HG03097 (cell line): ENCODE results near the gene SCPEP1.

ENCODE experiments used
- ATAC-seq: cut with Tn5 transposase; IDR thresholded peaks from one replicate; pipeline ENCODE4 v1.9.1; 2021; ENCODE audit not compliant: unreplicated experiment, low FRiP score

Gene SCPEP1

DNA sequence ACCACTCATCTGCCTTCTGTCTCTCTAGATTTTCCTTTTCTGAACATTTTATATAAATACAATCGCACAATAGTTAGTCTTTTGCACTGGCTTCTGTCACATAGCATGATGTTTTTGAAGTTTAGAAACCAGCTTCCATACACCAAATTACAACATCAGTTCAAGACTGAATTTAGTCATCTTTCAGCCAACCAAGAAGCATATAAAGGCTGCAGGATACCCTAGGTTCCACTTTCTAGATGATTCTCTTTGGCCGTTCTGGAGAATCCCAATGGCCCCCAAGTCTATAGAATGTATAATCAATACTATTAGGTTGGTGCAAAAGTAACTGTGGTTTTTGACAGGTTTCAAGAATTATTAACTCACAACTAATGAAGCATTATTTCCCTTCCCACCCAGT is 19.4 kb downstream of the SCPEP1 start:
- ATAC-seq, result no peak

DNA sequence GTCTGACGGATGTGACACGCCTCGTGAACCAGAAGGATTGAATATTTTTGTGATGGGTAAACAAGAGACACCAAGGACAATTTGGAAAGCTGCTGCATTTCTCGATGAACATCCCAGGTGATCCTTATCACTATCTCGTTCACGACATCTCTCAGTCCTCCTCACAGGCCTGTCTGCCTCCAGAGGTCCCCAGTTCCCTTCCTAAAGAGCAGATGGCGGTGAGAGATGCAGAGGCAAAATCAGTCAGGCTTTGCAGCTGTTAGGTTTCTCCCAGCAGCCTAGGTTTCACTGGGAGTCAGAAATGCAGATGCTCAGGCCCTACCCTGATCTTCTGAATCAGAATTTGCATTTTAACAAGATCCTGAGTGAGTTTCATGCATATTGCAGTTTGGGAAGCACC is 23.6 kb downstream of the SCPEP1 start:
- ATAC-seq, result no peak

DNA sequence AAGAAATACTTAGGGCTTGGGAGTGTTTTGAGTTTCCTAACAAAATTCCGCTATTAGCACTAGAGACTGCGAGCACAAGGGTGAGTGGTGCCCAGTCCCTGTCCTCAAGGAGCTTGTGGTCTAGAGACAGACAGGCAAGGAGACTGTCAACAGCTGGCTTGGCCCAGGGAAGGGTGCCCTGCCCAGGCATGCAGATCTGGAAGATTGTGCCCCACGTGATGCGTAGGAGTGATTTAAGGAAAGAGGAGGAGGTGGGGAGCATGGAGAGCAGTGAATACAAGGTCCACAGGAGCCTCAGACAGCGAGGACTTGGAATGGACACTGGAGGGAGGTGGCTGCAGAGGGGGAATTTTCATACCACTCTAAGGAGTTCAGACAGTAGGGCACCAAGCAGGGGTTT is 25.0 kb downstream of the SCPEP1 start:
- ATAC-seq, result no peak

DNA sequence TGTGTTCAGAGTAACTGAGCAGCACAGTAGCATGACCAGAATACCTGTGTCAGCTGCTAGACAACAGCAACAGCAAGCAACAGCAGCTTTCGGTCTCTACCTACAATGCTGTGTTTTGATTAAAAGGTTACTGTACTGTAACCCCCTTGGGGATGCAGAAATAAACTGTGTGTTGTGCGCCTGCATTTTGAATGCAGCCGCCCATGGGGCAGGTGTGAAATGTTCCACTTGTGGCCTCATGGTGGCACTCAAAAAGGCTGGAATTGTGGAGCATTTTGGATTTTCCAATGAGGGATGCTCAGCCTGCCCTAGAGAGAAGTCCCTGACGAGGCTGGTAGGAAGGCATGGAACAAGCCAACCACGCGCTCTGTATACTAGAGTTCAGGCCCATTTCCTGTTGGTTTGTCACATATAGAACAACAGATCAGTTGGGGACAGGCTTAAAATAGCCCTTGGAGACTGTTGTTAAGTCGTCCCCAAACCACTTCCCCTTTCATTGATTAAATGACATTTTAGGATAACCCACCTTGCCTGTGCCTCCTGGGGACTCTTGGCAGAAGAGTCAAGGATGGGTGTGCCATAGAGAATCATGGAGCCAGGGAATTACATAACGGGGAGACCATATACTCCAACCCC is 27.1 kb downstream of the SCPEP1 start:
- ATAC-seq, result peak; percentile 81

DNA sequence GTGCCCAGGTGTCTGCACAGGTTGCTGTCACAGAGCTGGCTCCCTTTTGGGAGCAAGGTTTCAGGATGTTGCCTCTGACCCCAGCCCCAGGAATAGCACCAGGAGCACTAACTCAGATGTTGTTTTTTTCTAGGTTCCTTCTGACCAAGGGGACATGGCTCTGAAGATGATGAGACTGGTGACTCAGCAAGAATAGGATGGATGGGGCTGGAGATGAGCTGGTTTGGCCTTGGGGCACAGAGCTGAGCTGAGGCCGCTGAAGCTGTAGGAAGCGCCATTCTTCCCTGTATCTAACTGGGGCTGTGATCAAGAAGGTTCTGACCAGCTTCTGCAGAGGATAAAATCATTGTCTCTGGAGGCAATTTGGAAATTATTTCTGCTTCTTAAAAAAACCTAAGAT is 28.1 kb downstream of the SCPEP1 start:
- ATAC-seq, result no peak

DNA sequence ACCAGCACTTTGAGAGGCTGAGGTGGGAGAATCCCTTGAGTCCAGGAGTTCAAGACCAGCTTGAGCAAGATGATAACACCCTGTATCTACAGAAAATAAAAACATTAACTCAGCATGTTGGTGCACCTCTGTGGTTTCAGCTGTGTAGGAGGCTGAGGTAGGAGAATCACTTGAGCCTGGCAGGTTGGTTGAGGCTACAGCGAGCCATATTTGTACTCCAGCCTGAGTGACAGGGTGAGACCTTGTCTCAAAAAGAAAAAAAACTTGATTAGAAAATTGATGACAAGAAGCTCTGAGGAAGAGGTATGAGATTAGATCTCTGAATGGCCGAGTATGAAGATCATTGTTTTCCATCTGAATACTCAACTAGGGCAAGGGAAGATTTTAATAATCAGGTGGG is 31.0 kb downstream of the SCPEP1 start:
- ATAC-seq, result no peak

DNA sequence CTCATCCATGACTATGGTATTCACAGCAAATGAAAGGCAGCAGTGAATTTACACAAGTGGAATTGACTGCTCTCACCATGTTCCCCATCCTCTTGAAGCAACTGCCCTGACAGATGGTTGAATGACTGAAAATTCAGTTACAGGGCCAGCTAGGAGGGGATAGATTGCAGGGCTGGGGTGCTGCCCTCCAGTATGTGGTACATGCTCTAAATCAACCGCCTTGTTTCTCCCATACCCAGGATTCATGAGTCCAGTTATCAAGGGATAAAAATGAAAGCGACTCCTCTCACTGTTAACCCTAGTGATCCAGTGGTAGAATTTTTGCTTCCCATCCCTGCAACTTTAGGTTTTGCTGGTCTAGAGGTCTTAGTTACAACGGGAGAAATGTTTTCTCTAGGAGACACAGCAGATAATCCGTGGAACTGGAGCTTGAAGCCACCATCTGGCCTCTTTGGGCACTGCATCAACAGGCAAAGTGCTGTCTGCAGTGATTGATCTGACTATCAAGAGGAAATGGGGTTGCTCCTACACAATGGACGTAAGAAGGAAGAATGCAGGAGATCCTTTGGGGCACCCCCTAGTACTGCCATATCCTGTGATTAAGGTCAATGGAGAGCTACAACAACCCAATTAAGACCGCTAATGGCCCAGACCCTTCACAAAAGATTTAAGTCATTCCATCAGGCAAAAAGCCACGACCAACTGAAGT is 32.0 kb downstream of the SCPEP1 start:
- ATAC-seq, result no peak

DNA sequence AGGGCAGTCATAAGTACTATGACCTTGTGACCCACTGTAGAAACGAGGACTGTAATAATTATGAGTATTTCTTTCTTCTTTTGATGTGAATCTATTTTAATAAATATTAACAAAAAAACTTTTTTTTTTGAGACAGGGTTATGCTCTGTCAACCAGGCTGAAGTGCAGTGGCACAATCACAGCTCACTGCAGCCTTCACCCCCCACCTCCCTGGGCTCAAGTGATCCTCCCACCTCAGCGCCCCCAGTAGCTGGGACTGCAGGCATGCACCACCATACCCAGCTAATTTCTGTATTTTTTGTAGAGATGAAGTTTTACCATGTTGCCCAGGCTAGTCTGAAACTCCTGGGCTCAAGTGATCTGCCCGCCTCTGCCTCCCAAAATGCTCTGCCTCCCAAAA is 32.6 kb downstream of the SCPEP1 start:
- ATAC-seq, result no peak

DNA sequence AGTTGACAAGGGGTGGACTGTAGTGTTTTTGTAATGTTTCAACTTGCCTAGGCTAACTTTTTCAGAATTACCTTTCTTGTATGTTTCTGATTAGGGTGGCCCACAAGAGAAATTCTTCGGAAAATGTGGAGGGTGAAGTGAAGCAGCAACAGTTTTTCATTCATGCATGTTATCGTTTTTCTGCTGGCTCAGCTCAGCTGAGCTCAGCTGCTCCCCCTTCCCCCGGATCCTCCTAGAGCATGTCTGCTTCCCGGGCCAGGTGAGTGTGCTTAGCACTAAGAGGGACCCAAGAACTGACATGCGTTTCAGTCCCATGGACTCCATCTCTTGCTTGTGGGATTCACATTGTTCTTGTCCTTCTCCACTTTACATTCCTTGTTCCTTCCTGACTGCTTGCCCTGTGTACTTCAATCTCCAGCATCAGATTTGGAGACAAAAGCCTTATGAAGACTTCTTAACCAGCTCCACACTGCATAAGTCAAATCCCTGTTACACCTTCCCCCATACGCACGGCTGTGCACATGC is 33.6 kb downstream of the SCPEP1 start:
- no peak for ATAC-seq

DNA sequence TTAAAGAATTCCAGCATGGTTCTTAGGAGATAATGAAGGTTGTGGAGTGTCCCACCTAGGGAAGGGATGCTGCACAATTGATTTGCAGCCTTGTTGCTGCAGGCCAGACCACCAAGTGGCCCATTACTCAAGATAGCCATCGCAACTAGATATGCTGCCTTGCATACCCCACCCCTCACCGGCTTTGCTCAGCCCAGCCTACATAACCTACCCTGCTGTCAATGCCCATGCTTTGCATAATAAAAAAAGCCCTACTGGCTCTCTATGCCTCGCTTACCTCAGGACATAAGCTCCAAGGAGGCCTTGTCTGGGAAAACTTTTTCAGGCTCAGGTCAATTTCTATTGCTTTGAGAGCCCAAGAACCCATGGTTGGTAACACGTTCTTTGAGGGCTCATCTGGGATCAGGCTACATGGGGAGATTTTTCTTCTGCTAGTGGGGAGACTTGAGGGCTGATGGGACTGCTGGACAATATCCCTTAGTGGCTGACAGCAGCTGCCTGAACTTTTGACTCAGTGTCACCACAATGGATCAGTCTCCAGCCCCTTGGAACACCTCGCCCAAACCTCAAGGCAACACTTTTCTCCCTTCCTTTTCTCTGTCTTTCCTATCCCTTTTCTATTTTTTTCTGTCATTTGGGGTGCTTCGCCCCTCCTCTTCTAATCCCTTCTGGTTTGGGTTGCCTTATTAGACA is 38.3 kb downstream of the SCPEP1 start:
- no peak for ATAC-seq

DNA sequence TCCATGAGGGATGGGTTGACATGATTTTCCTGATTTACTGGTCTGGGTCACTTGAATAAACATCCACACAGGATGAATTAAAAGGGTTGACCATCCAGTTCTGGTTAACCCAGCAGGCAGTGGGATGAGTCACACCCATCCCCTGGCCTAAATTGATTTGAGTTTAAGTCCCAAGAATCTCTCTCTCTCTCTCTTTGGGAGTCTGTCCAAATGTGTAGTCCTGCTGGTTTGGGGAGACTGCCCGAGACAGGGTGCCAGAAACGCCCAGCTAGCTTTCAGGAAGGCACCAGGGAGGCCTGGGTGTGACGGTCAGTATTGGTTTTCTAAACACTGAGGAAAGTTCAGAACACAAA is 38.8 kb downstream of the SCPEP1 start:
- no peak for ATAC-seq

DNA sequence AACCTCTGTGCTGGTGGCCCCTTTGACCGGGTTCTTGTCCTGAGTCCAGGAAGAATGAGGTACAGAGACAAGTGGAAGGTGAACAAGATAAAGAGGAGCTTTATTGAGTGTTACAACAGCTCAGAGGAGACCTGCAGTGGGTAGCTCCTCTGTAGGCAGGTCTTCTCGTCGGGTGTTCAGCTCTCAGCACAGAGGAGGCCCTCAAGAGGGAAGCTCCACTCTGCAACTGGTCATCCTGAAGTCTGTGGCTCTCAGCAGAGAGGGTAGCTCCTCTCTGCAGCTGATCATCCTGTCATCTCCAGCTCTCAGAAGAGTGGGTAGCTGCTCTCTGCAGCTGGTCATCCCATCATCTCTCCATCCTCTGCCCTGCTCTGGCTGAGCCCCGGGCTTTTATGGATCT is 39.7 kb downstream of the SCPEP1 start:
- ATAC-seq, result no peak

DNA sequence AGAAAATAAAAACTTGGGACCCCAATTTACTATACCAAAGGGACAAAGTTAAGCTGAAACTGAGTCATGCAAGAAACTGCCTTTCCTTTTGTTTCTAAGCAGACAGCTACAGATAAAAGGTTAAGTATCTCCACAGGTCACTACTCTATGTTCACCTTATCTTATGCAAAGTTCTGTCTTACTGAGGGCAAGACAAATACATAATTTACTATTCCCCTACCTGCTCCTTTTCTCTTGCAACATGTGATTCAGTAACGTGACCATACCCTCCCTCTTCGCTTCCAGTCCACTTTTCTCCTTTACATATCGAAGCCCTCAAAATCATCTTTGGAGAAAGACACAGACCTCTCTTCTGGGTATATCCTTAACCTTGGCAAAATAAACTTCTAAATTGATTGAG is 42.3 kb downstream of the SCPEP1 start:
- no peak for ATAC-seq

DNA sequence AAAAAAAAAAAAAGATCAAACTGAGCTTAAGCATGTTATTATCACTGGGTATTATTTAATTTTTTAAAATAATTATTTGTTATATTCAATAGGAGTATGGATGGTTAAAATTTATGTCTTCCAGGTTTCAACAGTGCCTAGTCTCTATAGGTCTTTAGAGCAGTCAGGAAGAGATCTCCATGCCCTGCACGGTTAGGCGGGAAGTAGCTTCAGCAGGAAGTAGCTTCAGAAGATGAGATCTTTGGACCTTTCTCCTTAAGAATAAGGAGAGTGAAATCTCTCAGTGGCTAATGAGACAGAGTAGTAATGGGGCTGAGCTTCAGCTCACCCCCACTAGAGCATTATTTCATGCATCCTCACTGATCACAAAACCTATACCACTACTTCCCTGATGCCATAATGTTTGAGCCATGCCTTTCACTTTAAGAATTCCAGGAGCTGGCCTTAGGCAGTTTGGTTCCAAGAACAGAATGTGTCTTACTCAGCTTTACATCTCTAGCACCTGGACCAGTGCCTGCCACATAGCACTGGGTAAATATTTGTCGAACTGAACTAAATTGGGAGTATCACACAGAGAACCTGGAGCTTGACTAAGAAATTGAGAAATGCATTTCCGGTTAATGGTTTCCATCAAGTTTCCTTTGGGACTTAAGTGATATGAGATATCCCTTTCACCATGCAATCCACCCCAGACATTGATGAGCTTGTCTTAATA is 43.5 kb downstream of the SCPEP1 start:
- ATAC-seq, result no peak

DNA sequence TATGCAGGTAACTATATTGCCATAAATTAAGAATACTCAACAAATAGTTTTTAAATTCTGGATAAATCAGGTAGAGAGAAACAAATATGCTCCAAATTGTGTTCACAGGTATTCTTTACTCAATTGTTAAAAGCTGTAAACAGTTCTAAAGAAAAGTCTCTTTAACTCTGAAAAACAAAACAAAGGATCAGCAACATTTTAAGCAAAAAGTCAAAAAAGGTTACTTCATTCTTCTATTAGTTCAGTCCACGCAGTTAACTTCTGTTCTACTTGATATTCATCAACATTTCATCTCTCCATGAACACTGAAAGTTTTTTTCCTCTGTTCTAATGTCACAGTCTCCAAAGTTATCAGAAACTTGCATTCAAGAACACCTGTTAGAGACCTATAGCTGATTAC is 47.9 kb downstream of the SCPEP1 start:
- no peak for ATAC-seq

DNA sequence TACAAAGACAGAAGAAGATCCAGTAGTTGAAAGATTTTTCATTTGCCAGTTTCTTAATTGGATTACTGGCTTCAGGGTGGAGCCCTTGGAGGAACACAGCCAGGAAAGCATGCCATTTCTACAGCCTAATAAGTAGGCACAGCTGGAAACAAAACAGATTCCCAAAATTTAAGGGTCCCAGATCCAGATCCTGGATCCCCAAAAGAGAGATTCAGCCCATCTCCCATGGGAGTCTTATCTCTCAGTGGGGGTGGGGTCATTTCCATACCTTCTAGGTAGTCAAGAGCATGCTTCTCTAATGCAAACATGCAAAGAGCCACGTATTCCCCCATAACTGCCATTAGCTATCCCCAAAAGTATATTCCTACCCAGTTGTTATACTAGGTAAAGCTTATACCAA is 49.9 kb downstream of the SCPEP1 start:
- no peak for ATAC-seq

DNA sequence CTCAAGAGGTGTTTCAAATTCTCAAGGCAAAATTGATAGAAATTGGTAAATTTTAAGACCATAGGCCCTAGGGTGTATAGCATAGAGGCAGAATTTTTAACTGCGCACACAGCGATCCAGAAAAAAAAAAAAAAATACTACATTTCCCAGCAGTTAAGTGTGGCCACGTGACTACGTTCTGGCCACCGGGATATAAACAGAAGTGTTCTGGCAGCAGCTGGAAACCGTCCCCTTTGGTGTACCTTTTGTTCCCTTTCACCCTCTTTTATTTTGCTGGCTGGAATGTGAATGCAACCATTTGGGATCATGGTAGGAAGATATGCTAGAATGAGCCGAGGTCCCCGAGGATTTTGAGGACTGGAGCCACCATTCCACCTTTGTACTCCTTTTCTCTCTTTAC is 54.4 kb downstream of the SCPEP1 start:
- ATAC-seq, result no peak

DNA sequence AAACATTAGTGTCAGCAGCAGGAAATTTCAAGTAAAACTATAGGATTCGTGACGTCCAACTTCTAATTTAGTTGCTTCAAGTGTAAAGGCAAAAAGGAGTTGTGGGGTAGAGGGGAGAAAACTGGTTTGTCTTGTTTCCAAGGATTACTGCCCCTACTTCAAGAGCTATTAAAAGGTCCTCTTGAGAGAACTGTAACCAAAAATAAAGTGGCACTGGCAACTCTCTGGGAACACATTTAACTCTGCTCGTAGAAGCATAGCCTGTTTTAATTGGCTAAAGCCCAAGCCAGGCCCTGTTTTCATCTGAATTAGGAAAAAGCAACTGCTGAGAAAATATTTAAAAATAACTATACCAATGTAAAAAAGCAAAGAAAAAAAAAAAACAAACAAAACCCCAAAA is 55.4 kb downstream of the SCPEP1 start:
- no peak for ATAC-seq

DNA sequence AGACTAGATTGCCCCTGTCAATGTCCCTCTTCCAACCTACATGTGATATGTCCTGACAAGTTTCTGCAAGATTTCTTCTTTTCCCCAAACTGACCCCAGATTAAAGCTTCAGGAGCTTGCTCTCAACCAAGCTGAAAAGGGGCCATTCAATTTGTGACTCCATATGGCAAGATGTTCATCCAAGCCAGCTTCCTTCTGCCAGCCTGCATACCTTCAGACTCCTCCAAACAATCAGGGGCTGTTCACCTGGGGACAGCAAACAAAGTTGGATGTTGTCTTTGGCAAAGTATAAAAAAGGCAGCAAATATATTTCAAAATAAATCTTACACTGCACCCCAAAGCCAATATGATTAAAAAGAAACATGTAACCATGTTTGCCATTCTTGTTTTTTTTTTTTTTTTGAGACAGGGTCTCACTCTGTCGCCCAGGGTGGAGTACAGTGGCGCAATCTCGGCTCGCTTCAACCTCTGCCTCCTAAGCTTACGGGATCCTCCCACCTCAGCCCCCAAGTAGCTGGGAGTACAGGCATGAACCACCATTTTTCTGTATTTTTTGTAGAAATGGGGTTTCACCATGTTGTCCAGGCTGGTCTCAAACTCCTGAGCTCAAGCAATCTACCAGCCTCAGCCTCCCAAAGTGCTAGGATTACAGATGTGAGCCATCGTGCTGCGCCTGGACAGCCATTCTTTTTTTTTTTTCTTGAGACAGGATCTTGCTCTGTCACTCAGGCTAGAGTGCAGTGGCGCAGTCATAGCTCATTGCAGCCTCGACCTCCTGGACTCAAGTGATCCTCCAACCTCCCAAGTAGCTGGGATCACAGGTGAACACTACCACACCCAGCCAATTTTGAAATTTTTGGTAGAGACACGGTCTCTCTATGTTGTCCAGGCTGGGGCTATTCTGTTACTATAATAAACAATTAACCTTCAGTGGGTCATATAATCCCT is 57.1 kb downstream of the SCPEP1 start:
- no peak for ATAC-seq

DNA sequence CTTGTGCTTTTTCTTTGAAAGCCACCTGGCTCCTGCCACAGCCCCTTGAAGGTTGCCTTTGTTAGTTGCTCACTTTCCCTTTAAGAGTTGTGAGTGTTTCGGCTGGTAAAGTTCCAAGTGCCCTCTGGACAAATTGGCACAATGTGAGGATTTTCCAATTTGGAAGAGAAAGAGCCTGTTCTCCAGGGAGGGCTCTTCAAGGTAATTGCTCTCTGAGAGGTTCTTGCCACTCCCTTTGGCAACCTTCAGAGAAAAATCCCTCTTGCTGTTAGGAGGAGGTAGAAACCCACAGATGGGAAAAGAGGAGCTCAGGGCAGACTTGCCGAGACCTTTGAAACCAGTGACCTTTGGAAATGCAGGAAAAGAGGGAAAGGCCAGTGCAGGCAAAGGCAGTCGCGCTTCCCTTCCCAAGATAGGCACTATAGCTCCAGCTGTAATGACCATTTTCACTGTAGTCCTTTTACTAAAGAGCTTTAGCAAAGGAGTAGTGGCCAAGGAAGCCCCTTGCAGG is 58.1 kb downstream of the SCPEP1 start:
- no peak for ATAC-seq
